HepG2 (cell line): Measurements from ENCODE around the gene ATN1. TPM values are rescaled to one million over a fixed set of nuclear protein-coding genes. Genes with fewer than 3 reads are reported as not detected.

Experiments
- CSRNP2 ChIP-seq: sonication (generic); formaldehyde crosslinking; conservative IDR thresholded peaks from 2 replicates; pipeline ENCODE4 v1.8.0; 2022; ENCODE audit warnings: low read depth, missing genetic modification reagents
- GFI1 ChIP-seq: sonication (generic); formaldehyde crosslinking; IDR thresholded peaks from 2 replicates; pipeline ENCODE4 v1.5.0; 2020; ENCODE audit warnings: missing genetic modification reagents, mild to moderate bottlenecking, borderline replicate concordance
- GPBP1L1 ChIP-seq: sonication (generic); formaldehyde crosslinking; IDR thresholded peaks from 2 replicates; pipeline ENCODE4 v1.5.0; 2020; ENCODE audit warnings: mild to moderate bottlenecking, missing genetic modification reagents
- HNRNPK ChIP-seq: fragments of 200-400 bp; formaldehyde crosslinking; IDR thresholded peaks from 2 replicates; pipeline ENCODE4 v1.6.1; 2018; ENCODE audit warnings: low read length, low read depth, moderate library complexity, mild to moderate bottlenecking; ENCODE audit not compliant: poor library complexity, severe bottlenecking
- IRF9 ChIP-seq: sonication (generic); formaldehyde crosslinking; IDR thresholded peaks from 2 replicates; pipeline ENCODE4 v1.8.0; 2022; ENCODE audit warnings: missing genetic modification reagents, mild to moderate bottlenecking, borderline replicate concordance
- MTA3 ChIP-seq: sonication (generic); formaldehyde crosslinking; IDR thresholded peaks from 2 replicates; pipeline ENCODE4 v1.4.0; 2020; ENCODE audit warnings: missing genetic modification reagents
- NFKBIZ ChIP-seq: IDR thresholded peaks from 2 replicates; pipeline ENCODE4 v1.6.1; 2018; ENCODE audit warnings: missing genetic modification reagents, missing compliant biosample characterization
- SIX1 ChIP-seq: sonication (generic); formaldehyde crosslinking; IDR thresholded peaks from 2 replicates; pipeline ENCODE4 v1.4.0; 2020; ENCODE audit warnings: missing genetic modification reagents, borderline replicate concordance
- SKI ChIP-seq: fragments of 450-650 bp; IDR thresholded peaks from one replicate; pipeline ENCODE4 v1.6.1; 2018; ENCODE audit warnings: mild to moderate bottlenecking; ENCODE audit not compliant: partially characterized antibody
- SMARCC2 ChIP-seq: fragments of 450-650 bp; IDR thresholded peaks from 2 replicates; pipeline ENCODE4 v1.6.1; 2017; ENCODE audit warnings: antibody characterized with exemption, mild to moderate bottlenecking
- SNAPC2 ChIP-seq: sonication (generic); formaldehyde crosslinking; IDR thresholded peaks from 2 replicates; pipeline ENCODE4 v1.8.1; 2022; ENCODE audit warnings: mild to moderate bottlenecking, missing genetic modification reagents
- SP5 ChIP-seq: IDR thresholded peaks from 2 replicates; pipeline ENCODE4 v1.6.1; 2016; ENCODE audit warnings: low read depth, borderline replicate concordance
- SSRP1 ChIP-seq: IDR thresholded peaks from 2 replicates; pipeline ENCODE4 v1.6.1; 2016; ENCODE audit warnings: control low read depth
- ZBTB49 ChIP-seq: sonication (generic); formaldehyde crosslinking; IDR thresholded peaks from 2 replicates; pipeline ENCODE4 v1.4.0; 2020; ENCODE audit warnings: missing genetic modification reagents, borderline replicate concordance
- ZFX ChIP-seq: sonication (generic); formaldehyde crosslinking; IDR thresholded peaks from 2 replicates; pipeline ENCODE4 v1.4.0; 2020; ENCODE audit warnings: mild to moderate bottlenecking, low read depth, missing genetic modification reagents, moderate library complexity
- ZIK1 ChIP-seq: sonication (generic); formaldehyde crosslinking; IDR thresholded peaks from 2 replicates; pipeline ENCODE4 v1.5.0; 2020; ENCODE audit warnings: mild to moderate bottlenecking, low read depth, missing genetic modification reagents, borderline replicate concordance
- ZMYM3 ChIP-seq: sonication (generic); formaldehyde crosslinking; IDR thresholded peaks from 2 replicates; pipeline ENCODE4 v1.5.1; 2020; ENCODE audit warnings: mild to moderate bottlenecking, missing genetic modification reagents
- ZNF101 ChIP-seq: sonication (generic); formaldehyde crosslinking; IDR thresholded peaks from 2 replicates; pipeline ENCODE4 v1.4.0; 2020; ENCODE audit warnings: mild to moderate bottlenecking, low read depth, missing genetic modification reagents, borderline replicate concordance
- ZNF20 ChIP-seq: sonication (generic); formaldehyde crosslinking; IDR thresholded peaks from 2 replicates; pipeline ENCODE4 v1.4.0; 2020; ENCODE audit warnings: mild to moderate bottlenecking, moderate library complexity, missing genetic modification reagents
- ZNF280B ChIP-seq: sonication (generic); formaldehyde crosslinking; IDR thresholded peaks from 2 replicates; pipeline ENCODE4 v1.5.0; 2020; ENCODE audit warnings: missing genetic modification reagents, mild to moderate bottlenecking, borderline replicate concordance
- ZNF563 ChIP-seq: sonication (generic); formaldehyde crosslinking; IDR thresholded peaks from 2 replicates; pipeline ENCODE4 v1.8.0; 2022; ENCODE audit warnings: mild to moderate bottlenecking, moderate library complexity, missing genetic modification reagents
- polyA plus RNA-seq, 8 experiments: library from polyadenylated mRNA; depleted of rRNA in 3 of 8; stranded (reverse) in 7 of 8; unstranded in 1 of 8; fragments of >200 nt; fragmentation: Illumina TruSeq in 4 of 8; extraction: Trizol in 4 of 8; gene quantifications; 2 replicates each; pipeline versions ENCODE4 v1.2.1 to v1.2.3, GENCODE V29; 2011 to 2016; ENCODE audit warnings: low read depth in 4 of 8, missing spikeins in 1 of 8, mixed read lengths in 1 of 8; ENCODE audit not compliant: insufficient read depth in 1 of 8
- total RNA-seq, 5 experiments: library from RNA; depleted of rRNA; stranded (reverse); fragments of >200 nt; fragmentation: Illumina TruSeq; extraction: Trizol; gene quantifications; 2 replicates each; pipeline ENCODE4 v1.2.3, GENCODE V29; 2016; ENCODE audit warnings: low read depth in 1 of 5

ATN1 gene
- total and polyA plus RNA-seq, 2 of the 13 experiments (the other 11 are each of a cell fraction or from before 2014, with no cell fraction given) = 2.1 to 8.6 TPM

- TF ChIP-seq ZBTB49 (CRISPR knock-in tag) = no peak
- TF ChIP-seq NFKBIZ (CRISPR knock-in tag) = no peak
- TF ChIP-seq IRF9 (CRISPR knock-in tag) = peak; percentile 89
- no peak for TF ChIP-seq GPBP1L1 (CRISPR knock-in tag)
- TF ChIP-seq MTA3 (CRISPR knock-in tag) = no peak
- TF ChIP-seq SMARCC2 = no peak
- no peak for TF ChIP-seq ZNF280B
- TF ChIP-seq ZNF101 (CRISPR knock-in tag) = no peak
- TF ChIP-seq SSRP1 (CRISPR knock-in tag) = no peak
- peak; percentile 91 for TF ChIP-seq SKI
- TF ChIP-seq ZFX (CRISPR knock-in tag) = peak; percentile 22; the same call in 1 of the 2 replicates
- no peak for TF ChIP-seq ZNF20 (CRISPR knock-in tag)
- TF ChIP-seq SNAPC2 (CRISPR knock-in tag) = peak; percentile 84; the same call in 1 of the 2 replicates
- peak; percentile 99 for TF ChIP-seq SP5 (CRISPR knock-in tag)
- TF ChIP-seq ZNF563 (CRISPR knock-in tag) = no peak
- TF ChIP-seq GFI1 (CRISPR knock-in tag) = peak; percentile 73; the same call in 1 of the 2 replicates
- no peak for TF ChIP-seq ZMYM3 (CRISPR knock-in tag)
- TF ChIP-seq SIX1 (CRISPR knock-in tag) = no peak
- TF ChIP-seq CSRNP2 (CRISPR knock-in tag) = no peak
- TF ChIP-seq HNRNPK = peak; percentile 69
- peak; percentile 73; the same call in 1 of the 2 replicates for TF ChIP-seq ZIK1 (CRISPR knock-in tag)
Measured at GRCh38 chr12:6890789-6891645, 36.7 kb upstream of the ATN1 start (continued).
